Measurements from ENCODE around the gene SSRP1. TPM values are rescaled to one million over a fixed set of nuclear protein-coding genes. Genes with fewer than 3 reads are reported as not detected.
A peak's percentile ranks its signal among the peaks of the same experiment; 100 is the strongest.

SSRP1 gene
- polyA plus RNA-seq, 4 donors = 32.4 to 95.4 (median 63.7) TPM

DNA sequence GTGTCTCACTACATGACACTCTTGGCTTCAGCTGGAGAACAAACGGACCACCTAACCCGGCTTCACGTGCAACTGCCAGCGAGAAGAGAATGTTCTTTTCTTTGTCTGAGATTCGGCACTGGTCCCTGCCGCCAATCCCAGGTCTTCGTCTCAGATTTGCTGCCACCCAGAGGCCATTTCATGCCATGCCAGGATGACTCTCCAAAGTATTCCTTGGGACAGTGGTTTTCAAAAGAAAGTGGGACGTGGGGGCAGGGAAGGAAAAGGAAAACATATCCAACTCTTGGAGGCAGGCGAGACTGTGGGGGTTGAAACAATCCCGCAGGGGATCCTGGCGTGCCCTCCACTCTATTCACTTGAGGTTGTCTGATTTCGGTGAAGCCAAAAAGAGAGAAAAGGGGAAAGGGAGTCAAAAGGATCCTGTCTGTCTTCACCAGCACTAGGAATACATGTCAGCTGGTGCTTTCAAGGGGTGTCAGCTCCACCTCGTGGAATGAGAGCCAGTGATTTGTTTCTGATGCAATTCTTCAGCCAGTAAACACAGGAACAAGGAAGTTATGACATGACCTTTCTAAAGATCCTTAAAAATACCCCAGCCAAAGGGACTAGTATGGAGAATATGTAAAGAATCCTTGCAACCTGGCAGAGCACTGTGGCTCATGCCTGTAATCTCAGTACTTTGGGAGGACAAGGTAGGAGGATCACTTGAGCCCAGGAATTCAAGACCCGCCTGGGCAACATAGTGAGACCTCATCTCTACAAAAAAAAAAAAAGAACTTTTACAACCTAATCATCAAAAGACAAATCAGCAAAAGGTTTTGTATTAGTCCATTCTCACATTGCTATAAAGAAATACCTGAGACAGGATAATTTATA, 57.6 kb downstream of the SSRP1 start:
- Histone ChIP-seq H3K36me3 (ENCODE audit: control insufficient read depth in 3 of 3, insufficient read depth in 2 of 3, low read depth in 1 of 3, low read length in 3 of 3) (no peaks in the 10 kb centered on the region), H3K9me3 (ENCODE audit: control insufficient read depth in 2 of 2, insufficient read depth in 1 of 2, low read depth in 1 of 2, low read length in 1 of 2) (peaks cover 0 to 7% of the 10 kb centered on the region in 2 donors), H3K4me1 (ENCODE audit: control insufficient read depth in 3 of 3, insufficient read depth in 2 of 3, low read depth in 1 of 3, low read length in 2 of 3) (peaks cover 0 to 5% (median 4%) of the 10 kb centered on the region in 3 donors), H3K4me3 (ENCODE audit: low read depth in 1 of 3, low read length in 3 of 3) (no peak overlapping the region), H3K27me3 (ENCODE audit: control insufficient read depth in 3 of 3, insufficient read depth in 3 of 3, low read length in 3 of 3) (no peaks in the 10 kb centered on the region), H3K27ac (ENCODE audit: low read depth in 1 of 3, low read length in 2 of 3) (peak overlapping the region in 1 of 3 donors; percentile 52)
- DNase-seq (peak; percentile 65 to 77), FAIRE-seq (no peak)
- WGBS, 3 donors = 9 to 11% (median 10%) methylated on average over 14 of the region's 14 CpGs

DNA sequence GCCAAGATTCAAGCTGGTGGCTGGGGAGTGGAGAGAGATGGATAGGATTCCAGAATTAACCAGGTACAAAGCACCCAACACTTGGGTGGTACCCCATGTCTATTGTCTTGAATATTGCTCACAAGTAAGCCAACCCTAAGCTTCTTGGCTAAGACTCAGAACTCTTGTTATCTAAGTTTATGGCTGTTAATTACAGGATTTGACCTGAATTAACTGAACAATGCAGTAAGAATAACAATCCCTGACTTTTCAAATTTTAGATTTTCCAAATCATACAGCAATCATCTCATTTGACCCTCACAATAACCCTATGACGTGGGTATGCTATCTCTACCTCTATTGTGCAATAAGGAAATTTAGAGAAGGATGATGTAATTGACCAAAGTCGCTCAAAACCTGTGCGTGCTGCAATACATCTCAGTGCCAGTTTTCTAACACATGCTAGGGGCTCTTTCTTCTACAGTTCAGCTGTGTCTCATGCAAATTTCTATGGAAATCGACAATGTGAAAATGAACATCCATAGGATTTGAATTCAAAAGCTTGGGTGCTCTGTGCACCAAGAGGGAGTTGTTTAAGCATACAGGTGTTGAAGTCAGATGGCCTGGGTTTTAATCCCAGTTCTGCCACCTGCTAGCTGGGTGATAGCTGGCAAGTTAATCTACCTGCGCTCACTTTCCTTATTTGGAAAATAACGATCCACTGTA, 58.6 kb downstream of the SSRP1 start:
- WGBS, 3 donors = 11 to 50% (median 26%) methylated on average over 6 of the region's 6 CpGs
- DNase-seq (peak; percentile 20 to 65), FAIRE-seq (no peak)
- no peaks in the 10 kb centered on the region for H3K27me3 ChIP-seq (ENCODE audit: control insufficient read depth in 3 of 3, insufficient read depth in 3 of 3, low read length in 3 of 3)
- peak overlapping the region in 1 of 3 donors; percentile 52 for H3K27ac ChIP-seq (ENCODE audit: low read depth in 1 of 3, low read length in 2 of 3)
- H3K4me1 ChIP-seq (ENCODE audit: control insufficient read depth in 3 of 3, insufficient read depth in 2 of 3, low read depth in 1 of 3, low read length in 2 of 3) = peaks cover 0 to 5% (median 4%) of the 10 kb centered on the region in 3 donors
- no peak overlapping the region for H3K4me3 ChIP-seq (ENCODE audit: low read depth in 1 of 3, low read length in 3 of 3)
- H3K36me3 ChIP-seq (ENCODE audit: control insufficient read depth in 3 of 3, insufficient read depth in 2 of 3, low read depth in 1 of 3, low read length in 3 of 3) = no peaks in the 10 kb centered on the region
- peaks cover 0 to 7% of the 10 kb centered on the region in 2 donors for H3K9me3 ChIP-seq (ENCODE audit: control insufficient read depth in 2 of 2, insufficient read depth in 1 of 2, low read depth in 1 of 2, low read length in 1 of 2)

DNA sequence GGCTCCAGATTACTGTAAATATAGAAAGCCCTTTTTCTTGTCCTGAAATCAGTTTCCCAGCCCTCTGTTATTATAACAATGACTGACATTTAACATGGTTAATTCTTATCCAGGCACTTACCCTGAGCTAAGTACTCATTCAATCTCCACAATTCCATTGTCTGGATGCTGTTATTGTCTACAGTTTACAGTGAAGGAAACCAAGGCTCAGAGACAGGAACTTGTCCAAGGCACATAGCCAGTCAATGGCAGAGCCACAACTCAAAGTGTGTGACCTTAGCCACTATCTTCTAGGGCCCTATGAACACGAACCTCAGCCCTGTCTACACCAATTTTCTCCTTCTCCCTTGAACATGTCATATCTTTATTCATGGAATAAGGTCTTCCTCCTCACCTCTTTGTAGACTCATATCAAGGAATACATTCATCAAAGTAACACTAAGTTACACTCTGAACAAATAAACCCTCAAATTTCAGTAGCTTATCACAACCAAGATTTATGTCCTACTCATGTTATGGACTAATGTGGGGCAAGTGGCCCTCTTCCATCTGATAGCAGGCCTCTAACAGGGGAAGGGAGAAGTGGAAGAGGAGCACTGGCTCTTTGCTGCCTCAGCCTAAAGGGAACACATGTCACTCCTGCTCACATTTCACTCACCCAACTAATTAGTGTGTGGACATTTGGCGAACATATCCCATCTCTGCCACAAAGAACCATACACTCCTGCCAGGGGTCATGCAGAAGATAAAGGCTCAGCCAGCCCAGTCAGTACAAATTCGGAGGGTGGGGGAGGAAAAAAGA, 59.3 kb downstream of the SSRP1 start:
- DNase-seq (no peak), FAIRE-seq (no peak)
- Histone ChIP-seq H3K4me1 (ENCODE audit: control insufficient read depth in 3 of 3, insufficient read depth in 2 of 3, low read depth in 1 of 3, low read length in 2 of 3) (peaks cover 0 to 5% (median 4%) of the 10 kb centered on the region in 3 donors), H3K4me3 (ENCODE audit: low read depth in 1 of 3, low read length in 3 of 3) (no peak overlapping the region), H3K27me3 (ENCODE audit: control insufficient read depth in 3 of 3, insufficient read depth in 3 of 3, low read length in 3 of 3) (no peaks in the 10 kb centered on the region), H3K9me3 (ENCODE audit: control insufficient read depth in 2 of 2, insufficient read depth in 1 of 2, low read depth in 1 of 2, low read length in 1 of 2) (peaks cover 0 to 7% of the 10 kb centered on the region in 2 donors), H3K36me3 (ENCODE audit: control insufficient read depth in 3 of 3, insufficient read depth in 2 of 3, low read depth in 1 of 3, low read length in 3 of 3) (no peaks in the 10 kb centered on the region), H3K27ac (ENCODE audit: low read depth in 1 of 3, low read length in 2 of 3) (peak overlapping the region in 1 of 3 donors; percentile 22)
- 31 to 58% (median 33%) methylated on average over 3 of the region's 3 CpGs for WGBS, 3 donors

Other genes with a start within 250 kb of the SSRP1 start
- 1 to 10 TPM in 1 of 4 donors, under 1 TPM in 1, not detected in 2; 0.44 to 1.6 TPM for gene LRRC55, start 153.9 kb downstream of the SSRP1 start, polyA plus RNA-seq
- 10 to 100 TPM in 1 of 4 donors, 1 to 10 TPM in 1, under 1 TPM in 1, not detected in 1; 0.27 to 25.4 (median 3.4) TPM for gene APLNR, start 98.6 kb downstream of the SSRP1 start, polyA plus RNA-seq
- 100 to 1,000 TPM in 1 of 4 donors, 10 to 100 TPM in 3; 72.1 to 178 (median 98.6) TPM for gene TNKS1BP1, start 10.9 kb downstream of the SSRP1 start, polyA plus RNA-seq
- gene P2RX3, start 2.5 kb upstream of the SSRP1 start, polyA plus RNA-seq = under 1 TPM in 2 of 4 donors, not detected in 2; 0.46 to 0.68 TPM
- under 1 TPM in 1 of 4 donors, not detected in 3; 0.22 TPM for gene PRG3, start 45.3 kb upstream of the SSRP1 start, polyA plus RNA-seq
- under 1 TPM in 2 of 4 donors, not detected in 2; 0.15 to 0.31 TPM for gene PRG2, start 54.8 kb upstream of the SSRP1 start, polyA plus RNA-seq
- 10 to 100 TPM in 2 of 4 donors, 1 to 10 TPM in 2; 2.4 to 13.8 (median 8.3) TPM for gene SLC43A3, start 91.2 kb upstream of the SSRP1 start, polyA plus RNA-seq
- under 1 TPM in 2 of 4 donors, not detected in 2; 0.70 to 0.87 TPM for gene RTN4RL2, start 124.6 kb upstream of the SSRP1 start, polyA plus RNA-seq
- gene SLC43A1, start 179.8 kb upstream of the SSRP1 start, polyA plus RNA-seq = 10 to 100 TPM in 2 of 4 donors, 1 to 10 TPM in 1, under 1 TPM in 1; 0.67 to 25.0 (median 7.9) TPM
- gene TIMM10, start 194.9 kb upstream of the SSRP1 start, polyA plus RNA-seq = 10 to 100 TPM; 26.0 to 84.8 (median 60.7) TPM
- gene SMTNL1, start 201.7 kb upstream of the SSRP1 start, polyA plus RNA-seq = under 1 TPM in 1 of 4 donors, not detected in 3; 0.58 TPM
- 10 to 100 TPM; 51.7 to 72.3 (median 58.7) TPM for gene UBE2L6, start 231.8 kb upstream of the SSRP1 start, polyA plus RNA-seq

Data from small intestine (tissue), 7 donors.